HL-60 (cell line): ENCODE measurements around the gene TMEM120B.

Experiments
- CTCF ChIP-seq: IDR thresholded peaks from one replicate; pipeline ENCODE4 v1.5.1; 2011; ENCODE audit warnings: low read length, control low read depth, inconsistent platforms; ENCODE audit not compliant: insufficient read depth
- GABPA ChIP-seq: IDR thresholded peaks from 2 replicates; pipeline ENCODE4 v1.6.1; 2012; ENCODE audit warnings: low read depth
- POLR2AphosphoS5 ChIP-seq: IDR thresholded peaks from 2 replicates; pipeline ENCODE4 v1.6.1; 2012; ENCODE audit warnings: low read depth

DNA sequence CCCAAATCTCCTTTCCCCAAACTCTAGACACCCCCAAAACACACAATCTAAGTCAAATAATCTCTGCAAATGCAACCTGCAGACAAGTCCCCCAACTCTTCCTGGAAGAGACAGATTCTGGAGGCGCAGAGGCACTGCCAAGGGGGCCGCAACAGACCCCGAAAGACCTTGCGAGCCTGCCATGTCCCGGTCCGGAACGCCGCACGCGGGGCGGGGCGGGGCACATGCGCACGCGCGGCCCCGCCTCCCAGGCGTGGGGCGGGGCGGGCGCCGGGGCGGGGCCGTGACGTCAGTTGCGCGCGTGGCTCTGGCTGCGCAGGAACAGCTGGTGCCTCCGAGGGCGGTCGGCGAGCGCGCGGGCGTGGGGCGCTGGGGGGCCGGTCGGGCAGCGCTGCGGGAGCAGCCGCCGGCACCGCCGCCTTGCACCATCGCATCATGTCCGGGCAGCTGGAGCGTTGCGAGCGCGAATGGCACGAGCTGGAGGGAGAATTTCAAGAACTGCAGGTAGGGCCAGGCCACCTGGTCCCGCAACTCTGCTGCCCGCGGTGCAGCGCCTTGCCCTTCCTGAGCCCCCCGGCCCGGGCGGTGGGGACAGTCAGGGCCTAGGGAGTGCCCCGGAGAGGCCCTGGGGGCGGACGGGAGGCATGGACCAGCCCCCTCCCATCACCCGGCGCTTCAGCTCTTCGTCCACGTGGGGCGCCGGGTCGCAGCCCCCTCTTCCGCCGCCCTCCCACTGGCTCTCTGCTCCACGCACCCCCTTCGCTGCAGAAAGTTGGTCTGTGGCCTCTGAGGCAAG, at the start of gene TMEM120B:
- TF ChIP-seq POLR2AphosphoS5 (peak; percentile 34; the same call in 1 of the 2 replicates), CTCF (no peak), GABPA (no peak)
